Liver (tissue), 9 donors: ENCODE data around the gene INPP4B. TPM values are rescaled to one million over a fixed set of nuclear protein-coding genes. Genes with fewer than 3 reads are reported as not detected.

Experiments used
- DNase-seq: peaks from one replicate; pipeline ENCODE4 v3.0.0-alpha.2; 2017; ENCODE audit warnings: low spot score
- H3K27ac ChIP-seq, 2 donors: one replicate each; pipeline ENCODE4 v1.7.0; 2013; ENCODE audit warnings: inconsistent platforms in 2 of 2, low read length in 2 of 2, control low read depth in 1 of 2, low read depth in 1 of 2, mild to moderate bottlenecking in 1 of 2
- H3K27me3 ChIP-seq, 4 donors: one replicate each; pipeline versions ENCODE4 v1.6.1 to v1.7.0; 2013; ENCODE audit warnings: low read length in 3 of 4, inconsistent platforms in 1 of 4, mild to moderate bottlenecking in 1 of 4, moderate library complexity in 1 of 4; ENCODE audit not compliant: control insufficient read depth in 4 of 4, insufficient read depth in 4 of 4
- H3K36me3 ChIP-seq, 4 donors: one replicate each; pipeline versions ENCODE4 v1.6.1 to v1.7.0; 2013; ENCODE audit warnings: low read length in 3 of 4, mild to moderate bottlenecking in 3 of 4, low read depth in 1 of 4, moderate library complexity in 1 of 4; ENCODE audit not compliant: control insufficient read depth in 4 of 4, insufficient read depth in 3 of 4
- H3K4me1 ChIP-seq, 4 donors: one replicate each; pipeline versions ENCODE4 v1.6.1 to v1.7.0; 2013; ENCODE audit warnings: low read length in 3 of 4, mild to moderate bottlenecking in 3 of 4, moderate library complexity in 1 of 4; ENCODE audit not compliant: control insufficient read depth in 4 of 4, insufficient read depth in 4 of 4
- H3K4me3 ChIP-seq, 3 donors: one replicate each; pipeline versions ENCODE4 v1.6.1 to v1.7.0; 2013; ENCODE audit warnings: low read length in 3 of 3, control low read depth in 1 of 3, low read depth in 1 of 3, mild to moderate bottlenecking in 1 of 3
- H3K9ac ChIP-seq, 2 donors: one replicate each; pipeline ENCODE4 v1.7.0; 2013; ENCODE audit warnings: low read length in 2 of 2, mild to moderate bottlenecking in 2 of 2, moderate library complexity in 2 of 2, control low read depth in 1 of 2, low read depth in 1 of 2
- H3K9me3 ChIP-seq, 4 donors: one replicate each; pipeline versions ENCODE4 v1.6.1 to v1.7.0; 2013; ENCODE audit warnings: low read length in 3 of 4; ENCODE audit not compliant: control insufficient read depth in 4 of 4
- ATF3 ChIP-seq: IDR thresholded peaks from 2 replicates; pipeline ENCODE4 v1.6.1; 2016; ENCODE audit warnings: antibody characterized with exemption
- CTCF ChIP-seq: fragments of 150-350 bp; IDR thresholded peaks from 2 replicates; pipeline ENCODE4 v1.5.1; 2017; ENCODE audit warnings: improper control_type of control experiment, low read depth, low read length; ENCODE audit not compliant: missing input control
- EGR1 ChIP-seq, 2 donors: IDR thresholded peaks; 2 replicates each; pipeline ENCODE4 v1.6.1; 2016 to 2018; ENCODE audit warnings: antibody characterized with exemption in 2 of 2, low read depth in 2 of 2
- FOXA1 ChIP-seq: IDR thresholded peaks from 2 replicates; pipeline ENCODE4 v1.6.1; 2016; ENCODE audit warnings: antibody characterized with exemption
- FOXA2 ChIP-seq: IDR thresholded peaks from 2 replicates; pipeline ENCODE4 v1.6.1; 2016; ENCODE audit warnings: antibody characterized with exemption
- GABPA ChIP-seq, 2 donors: IDR thresholded peaks in 1 of 2; conservative IDR thresholded peaks in 1 of 2; 2 replicates each; pipeline ENCODE4 v1.6.1; 2016; ENCODE audit warnings: antibody characterized with exemption in 2 of 2, mild to moderate bottlenecking in 1 of 2, moderate library complexity in 1 of 2
- HNF4A ChIP-seq, 2 donors: conservative IDR thresholded peaks; 2 replicates each; pipeline ENCODE4 v1.6.1; 2016; ENCODE audit warnings: antibody characterized with exemption in 2 of 2, mild to moderate bottlenecking in 2 of 2
- HNF4G ChIP-seq: IDR thresholded peaks from 2 replicates; pipeline ENCODE4 v1.6.1; 2016; ENCODE audit warnings: antibody characterized with exemption
- JUND ChIP-seq, 2 donors: IDR thresholded peaks; 2 replicates each; pipeline ENCODE4 v1.6.1; 2016; ENCODE audit warnings: antibody characterized with exemption in 2 of 2
- NR2F2 ChIP-seq: IDR thresholded peaks from 2 replicates; pipeline ENCODE4 v1.6.1; 2016; ENCODE audit warnings: antibody characterized with exemption
- RAD21 ChIP-seq, 2 donors: IDR thresholded peaks; 2 replicates each; pipeline ENCODE4 v1.6.1; 2016; ENCODE audit warnings: antibody characterized with exemption in 2 of 2, mild to moderate bottlenecking in 2 of 2
- REST ChIP-seq: IDR thresholded peaks from 2 replicates; pipeline ENCODE4 v1.6.1; 2016; ENCODE audit warnings: antibody characterized with exemption, mild to moderate bottlenecking
- RXRA ChIP-seq, 2 donors: IDR thresholded peaks; 2 replicates each; pipeline ENCODE4 v1.6.1; 2017 to 2018; ENCODE audit warnings: antibody characterized with exemption in 2 of 2, mild to moderate bottlenecking in 1 of 2
- SP1 ChIP-seq: IDR thresholded peaks from 2 replicates; pipeline ENCODE4 v1.6.1; 2018; ENCODE audit warnings: antibody characterized with exemption, mild to moderate bottlenecking
- TAF1 ChIP-seq: conservative IDR thresholded peaks from 2 replicates; pipeline ENCODE4 v1.6.1; 2016; ENCODE audit warnings: antibody characterized with exemption, mild to moderate bottlenecking
- YY1 ChIP-seq: IDR thresholded peaks from 2 replicates; pipeline ENCODE4 v1.6.1; 2016; ENCODE audit warnings: antibody characterized with exemption, mild to moderate bottlenecking
- ZBTB33 ChIP-seq: IDR thresholded peaks from 2 replicates; pipeline ENCODE4 v1.6.1; 2016; ENCODE audit warnings: antibody characterized with exemption
- WGBS: extraction: QIAGEN DNeasy Blood & Tissue Kit; methylation state at CpG from one replicate; pipeline ENCODE4 v1.1.7; 2013; 5-methylcytosine and 5-hydroxymethylcytosine counted together
- polyA plus RNA-seq, 2 donors: library from polyadenylated mRNA; stranded (reverse) in 1 of 2; unstranded in 1 of 2; fragments of 200-250 nt in 1 of 2; fragments of >200 nt in 1 of 2; fragmentation: Nextera tagmentation in 1 of 2; extraction: Ambion mirVana in 1 of 2; gene quantifications; one replicate each; pipeline versions ENCODE4 v1.2.1 to v1.2.3, GENCODE V29; 2013 to 2015
- total RNA-seq, 2 donors: library from RNA; depleted of rRNA; stranded (reverse); fragments of >200 nt; gene quantifications; one replicate each; pipeline ENCODE4 v1.2.3, GENCODE V29; 2014
- TF ChIP-seq, protein P1 (sequence below): IDR thresholded peaks from 2 replicates; pipeline ENCODE4 v1.6.1; 2016; ENCODE audit warnings: antibody characterized with exemption
- donor health status: healthy.
- donor health status: healthy.
- donor health status: healthy.
- donor health status: healthy.
- donor health status: healthy.

INPP4B gene
- total and polyA plus RNA-seq, 4 donors: 0.43 to 2.8 (median 1.6) TPM

- TF ChIP-seq EGR1 (IDR thresholded peaks at IDR 0.05; ENCODE audit: low read depth in 2 of 2): no peak
- TF ChIP-seq SP1: no peak
- TF ChIP-seq REST: no peak
- TF ChIP-seq RAD21 (IDR thresholded peaks at IDR 0.05): no peak
- TF ChIP-seq NR2F2: no peak
- no peak for TF ChIP-seq CTCF
- no peak for TF ChIP-seq ZBTB33
- no peak for TF ChIP-seq RXRA (IDR thresholded peaks at IDR 0.05)
- TF ChIP-seq GABPA (IDR thresholded peaks at IDR 0.05 in 1 of 2, conservative IDR thresholded peaks at IDR 0.05 in 1 of 2): no peak
- TF ChIP-seq JUND (IDR thresholded peaks at IDR 0.05): no peak
- TF ChIP-seq, protein P1, sequence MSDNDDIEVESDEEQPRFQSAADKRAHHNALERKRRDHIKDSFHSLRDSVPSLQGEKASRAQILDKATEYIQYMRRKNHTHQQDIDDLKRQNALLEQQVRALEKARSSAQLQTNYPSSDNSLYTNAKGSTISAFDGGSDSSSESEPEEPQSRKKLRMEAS: no peak
- TF ChIP-seq HNF4A (conservative IDR thresholded peaks at IDR 0.05): no peak
- TF ChIP-seq YY1: no peak
- H3K27me3 ChIP-seq: peaks cover 0 to 3% (median 0%) of the 10 kb centered on the region in 4 donors
- peaks cover 0 to 3% (median 0%) of the 10 kb centered on the region in 4 donors for H3K9me3 ChIP-seq
- no peaks in the 10 kb centered on the region for H3K36me3 ChIP-seq
- no peak for DNase-seq
- H3K4me1 ChIP-seq: no peaks in the 10 kb centered on the region
- 62% methylated on average over 6 of the region's 6 CpGs for WGBS
- no peak overlapping the region for H3K27ac ChIP-seq
- H3K4me3 ChIP-seq: no peak overlapping the region
- no peak overlapping the region for H3K9ac ChIP-seq
Observed at GRCh38 chr4:142367418-142368180, 478.5 kb downstream of the INPP4B start.

- Histone ChIP-seq H3K27ac (no peak overlapping the region), H3K4me3 (no peak overlapping the region), H3K4me1 (no peaks in the 10 kb centered on the region), H3K9me3 (peaks cover 0 to 3% (median 0%) of the 10 kb centered on the region in 4 donors), H3K36me3 (no peaks in the 10 kb centered on the region), H3K27me3 (peaks cover 0 to 3% (median 0%) of the 10 kb centered on the region in 4 donors), H3K9ac (no peak overlapping the region)
- no peak for DNase-seq
- no peak for TF ChIP-seq HNF4A (conservative IDR thresholded peaks at IDR 0.05)
- TF ChIP-seq FOXA2: no peak
- TF ChIP-seq JUND (IDR thresholded peaks at IDR 0.05): no peak
- no peak for TF ChIP-seq RAD21 (IDR thresholded peaks at IDR 0.05)
- TF ChIP-seq GABPA (IDR thresholded peaks at IDR 0.05 in 1 of 2, conservative IDR thresholded peaks at IDR 0.05 in 1 of 2): no peak
- TF ChIP-seq SP1: no peak
- TF ChIP-seq EGR1 (IDR thresholded peaks at IDR 0.05; ENCODE audit: low read depth in 2 of 2): no peak
- no peak for TF ChIP-seq FOXA1
- no peak for TF ChIP-seq TAF1
- TF ChIP-seq ZBTB33: no peak
- TF ChIP-seq, protein P1: no peak
- TF ChIP-seq HNF4G: no peak
- no peak for TF ChIP-seq YY1
- no peak for TF ChIP-seq CTCF
- TF ChIP-seq ATF3: no peak
- no peak for TF ChIP-seq RXRA (IDR thresholded peaks at IDR 0.05)
Observed at GRCh38 chr4:142366769-142367181, 479.3 kb downstream of the INPP4B start.
